Activated CD4-positive, CD25-positive, alpha-beta regulatory T cell treated with anti-CD3 and anti-CD28 coated beads, Interleukin-2, amount 50 U/mL, for 24 hours (primary cell): Measurements from ENCODE around the gene OSM.
A peak's percentile ranks its signal among the peaks of the same experiment; 100 is the strongest.

ENCODE experiments used
- ATAC-seq, 2 donors: fragments of 150-1000 bp; cut with Tn5 transposase; one replicate each; pipeline ENCODE4 v1.10.0; 2021; ENCODE audit warnings: mild to moderate bottlenecking in 1 of 2, moderate library complexity in 1 of 2

OSM gene

GRCh38 chr22:30262917-30263741 lies 3.5 kb downstream of the OSM start:
- no peak for ATAC-seq

- no peak for ATAC-seq
These were observed 4.5 kb downstream of the OSM start for GRCh38 chr22:30262112-30262511.

GRCh38 chr22:30261134-30261533 lies 5.5 kb downstream of the OSM start:
- no peak for ATAC-seq

DNA sequence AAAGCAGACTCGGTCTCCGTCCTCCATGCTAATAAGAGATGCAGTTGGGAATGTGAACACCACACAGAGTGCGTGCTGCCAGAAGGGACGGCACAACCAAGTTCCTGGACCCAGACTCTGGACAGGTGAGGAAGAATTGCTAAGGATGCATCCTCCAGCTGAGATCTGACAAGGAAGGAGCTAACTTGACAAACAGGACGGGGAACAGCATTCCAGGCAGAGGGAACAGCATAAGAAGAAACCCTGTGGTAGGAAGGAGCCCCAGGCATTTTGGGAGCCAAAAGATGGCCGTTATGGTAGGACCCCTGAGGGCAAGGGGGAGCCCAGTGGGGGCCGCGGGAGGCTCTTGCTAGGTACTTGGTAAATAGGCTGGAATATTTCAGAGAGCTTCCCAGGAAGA lies 6.0 kb downstream of the OSM start:
- no peak for ATAC-seq

DNA sequence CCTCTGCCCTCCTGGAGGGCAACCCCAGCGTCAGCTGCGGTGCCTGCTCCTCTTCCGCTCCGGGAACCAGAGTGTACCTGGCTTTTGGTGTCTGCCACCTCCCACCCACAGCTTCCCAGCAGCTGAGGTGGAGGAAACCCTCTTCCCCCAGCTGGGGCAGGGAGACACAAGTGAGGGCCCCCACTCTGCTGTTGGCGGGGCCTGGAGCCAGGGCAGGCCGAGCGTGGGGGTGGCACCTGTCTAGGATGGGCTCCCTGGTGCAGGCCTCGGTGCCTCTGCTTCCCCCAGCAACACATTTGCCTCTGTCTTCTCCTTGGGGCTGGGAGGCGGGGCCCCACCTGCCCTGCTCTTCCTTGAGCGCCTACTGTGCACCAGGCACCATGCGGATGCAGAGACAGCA lies 6.4 kb downstream of the OSM start:
- no peak for ATAC-seq

DNA sequence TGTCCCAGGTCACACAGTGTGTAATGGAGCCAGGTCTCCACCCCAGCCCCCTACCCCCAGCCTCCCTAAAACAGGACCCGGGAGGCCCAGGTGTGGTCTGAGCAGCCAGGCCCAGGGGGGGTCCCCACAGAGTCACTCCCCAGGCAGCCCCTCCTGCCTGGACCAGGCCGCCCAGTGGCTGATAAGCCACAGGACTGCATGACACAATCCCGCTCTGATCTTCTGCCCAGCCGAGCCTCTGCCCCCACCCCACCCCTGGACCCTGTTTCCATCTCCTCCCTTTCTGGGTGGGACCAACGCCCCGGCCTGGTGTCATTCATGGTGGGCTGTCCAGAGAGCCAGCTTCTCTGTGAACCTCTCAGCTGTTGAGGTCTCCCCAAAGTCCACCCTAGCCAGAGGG lies 12.3 kb downstream of the OSM start:
- no peak for ATAC-seq

DNA sequence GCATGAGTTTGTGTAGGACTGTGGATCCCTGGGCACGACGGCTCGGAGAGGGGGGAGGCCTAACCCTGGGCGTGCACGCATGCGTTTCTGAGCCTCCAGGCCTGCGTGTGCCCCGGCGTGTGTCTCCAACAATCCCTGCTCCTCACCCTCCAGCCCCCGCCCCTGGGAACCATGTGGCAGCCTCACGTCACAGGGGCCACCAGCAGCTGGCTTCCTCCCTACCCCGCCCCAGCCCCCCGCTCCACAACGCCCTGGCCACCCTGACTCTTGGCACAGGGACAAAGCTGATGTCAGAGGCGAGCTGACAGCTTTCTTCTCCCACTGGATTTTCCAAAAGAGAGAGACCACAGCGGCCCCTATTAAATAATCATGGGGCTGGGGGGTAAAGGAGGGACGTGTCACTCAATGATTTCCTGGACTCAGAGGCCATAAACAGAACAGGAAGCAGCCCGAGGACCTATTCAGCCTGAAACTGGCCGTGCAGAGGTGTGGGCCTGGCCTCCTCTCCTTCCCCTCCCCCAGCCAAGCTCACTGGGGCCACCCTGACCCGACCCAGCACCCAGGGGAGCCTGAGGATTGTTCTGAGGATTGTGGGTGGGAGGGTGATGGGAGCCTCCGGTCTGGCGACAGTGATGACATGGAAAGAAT lies 13.3 kb downstream of the OSM start:
- no peak for ATAC-seq

GRCh38 chr22:30252411-30253204 lies 14.0 kb downstream of the OSM start:
- ATAC-seq, result no peak

- ATAC-seq, result no peak
These were observed 14.9 kb downstream of the OSM start for GRCh38 chr22:30251711-30252110.

DNA sequence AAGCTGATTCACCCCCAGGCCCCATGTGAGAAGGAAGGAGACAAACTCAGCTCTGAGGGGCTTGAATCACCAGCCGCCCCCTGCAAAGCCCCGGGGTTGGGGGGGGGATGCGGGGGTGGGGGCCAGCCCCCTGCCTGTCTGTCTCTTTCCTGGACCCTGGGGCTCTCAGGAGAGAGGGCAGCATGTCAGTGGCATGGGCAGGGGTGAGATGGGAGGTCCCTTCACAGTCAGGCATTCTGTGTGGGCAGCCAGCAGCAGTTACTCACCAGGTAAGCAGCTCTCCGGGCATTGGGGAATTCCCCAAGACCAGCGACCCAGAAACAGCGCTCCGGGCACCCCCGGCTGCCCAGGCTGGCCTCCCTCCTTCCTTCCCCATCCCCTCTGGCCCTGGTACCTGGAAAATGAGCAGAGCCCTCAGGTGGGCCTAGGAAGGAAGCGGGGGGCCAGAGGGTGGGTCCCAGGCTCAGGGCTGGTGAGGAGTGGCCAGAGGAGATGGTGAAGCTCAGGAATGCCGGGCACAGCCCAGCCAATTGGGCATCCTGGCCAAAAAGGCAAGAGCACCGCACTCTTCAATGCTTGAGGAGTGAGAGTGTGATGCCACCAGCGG lies 15.9 kb downstream of the OSM start:
- ATAC-seq, result peak in 1 of 2 donors; percentile 31

- ATAC-seq, result no peak
These were observed 16.5 kb downstream of the OSM start for GRCh38 chr22:30250039-30250565.

- ATAC-seq, result no peak
These were observed 17.3 kb downstream of the OSM start for GRCh38 chr22:30249049-30250038.

- no peak for ATAC-seq
These were observed 18.2 kb downstream of the OSM start for GRCh38 chr22:30248484-30248883.

DNA sequence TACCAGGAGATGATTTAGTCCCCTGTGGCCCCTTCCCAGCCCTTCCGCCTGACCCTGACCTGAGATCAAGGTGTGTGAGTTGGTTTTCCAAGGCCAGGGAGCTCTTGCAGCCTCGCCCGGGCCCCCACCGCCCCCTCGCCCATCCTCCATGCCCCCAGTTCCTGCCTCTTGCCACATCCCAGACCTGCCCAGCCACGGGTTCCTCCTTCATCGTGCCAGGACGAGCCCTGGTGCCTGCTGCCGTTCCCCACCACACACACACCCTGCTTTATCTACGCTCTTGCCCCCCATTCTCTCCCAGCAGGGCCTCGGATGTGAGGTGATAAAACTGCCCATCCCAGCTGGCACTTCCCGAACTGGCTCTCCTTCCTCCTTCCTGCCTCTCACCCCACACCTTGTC lies 18.7 kb downstream of the OSM start:
- ATAC-seq, result no peak

- ATAC-seq, result no peak
These were observed 19.1 kb downstream of the OSM start for GRCh38 chr22:30247561-30247960.

- no peak for ATAC-seq
These were observed 19.8 kb downstream of the OSM start for GRCh38 chr22:30246814-30247376.

- ATAC-seq, result peak; percentile 67 to 71
These were observed 20.5 kb downstream of the OSM start, which contains the start of gene LIF for GRCh38 chr22:30245985-30246813. Gene LIF (minus strand): TSS chr22:30246759. CDS start chr22:30246695, 64 bp downstream.

GRCh38 chr22:30245181-30245984 lies 21.3 kb downstream of the OSM start:
- no peak for ATAC-seq

DNA sequence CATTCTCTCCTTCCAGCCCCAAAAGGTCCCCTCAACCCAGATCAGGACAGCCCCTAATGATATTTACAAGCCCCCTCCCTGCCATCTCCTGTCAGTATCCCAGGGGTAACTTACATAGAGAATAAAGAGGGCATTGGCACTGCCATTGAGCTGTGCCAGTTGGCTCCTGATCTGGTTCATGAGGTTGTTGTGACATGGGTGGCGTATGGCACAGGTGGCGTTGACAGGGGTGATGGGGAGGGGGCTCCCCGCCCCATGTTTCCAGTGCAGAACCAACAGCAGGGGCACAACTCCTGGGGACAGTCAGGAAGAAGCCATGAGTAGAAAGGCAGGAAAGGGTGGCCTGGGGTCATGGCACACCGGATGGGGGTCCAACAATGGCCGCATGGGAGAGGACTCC lies 22.0 kb downstream of the OSM start:
- no peak for ATAC-seq
